NCI-H2227 (cell line): ENCODE measurements around the gene SYT17.
A peak's percentile ranks its signal among the peaks of the same experiment; 100 is the strongest.

ENCODE experiments used
- DNase-seq: peaks from one replicate; lab custom pipeline; 2025; ENCODE audit not compliant: unreplicated experiment; lab: John Stamatoyannopoulos, UW

The SYT17 gene

GRCh38 chr16:19167710-19168370 is at the start of gene SYT17:
Gene SYT17 (plus strand): TSS chr16:19168240. CDS start chr16:19168647, 407 bp downstream.
- peak; percentile 88 for DNase-seq

GRCh38 chr16:19118938-19119431 is 49.1 kb upstream of the SYT17 start:
- DNase-seq = no peak

- DNase-seq = no peak
These were observed 48.5 kb upstream of the SYT17 start for GRCh38 chr16:19119564-19119963.

GRCh38 chr16:19123535-19124178 is 44.4 kb upstream of the SYT17 start:
- no peak for DNase-seq

- no peak for DNase-seq
These were observed 41.7 kb upstream of the SYT17 start for GRCh38 chr16:19126300-19126699.

- DNase-seq = no peak
These were observed 40.8 kb upstream of the SYT17 start for GRCh38 chr16:19127205-19127604.

GRCh38 chr16:19127674-19128131 is 40.3 kb upstream of the SYT17 start:
- no peak for DNase-seq

- no peak for DNase-seq
These were observed 39.4 kb upstream of the SYT17 start for GRCh38 chr16:19128454-19129200.

- DNase-seq = no peak
These were observed 37.7 kb upstream of the SYT17 start for GRCh38 chr16:19130385-19130784.

GRCh38 chr16:19130852-19131824 is 36.9 kb upstream of the SYT17 start:
- peak; percentile 39 for DNase-seq

- DNase-seq = no peak
These were observed 36.2 kb upstream of the SYT17 start for GRCh38 chr16:19131825-19132218.

GRCh38 chr16:19132255-19132654 is 35.8 kb upstream of the SYT17 start:
- DNase-seq = no peak

GRCh38 chr16:19132898-19133297 is 35.1 kb upstream of the SYT17 start:
- no peak for DNase-seq

GRCh38 chr16:19133600-19133999 is 34.4 kb upstream of the SYT17 start:
- no peak for DNase-seq

- no peak for DNase-seq
These were observed 32.7 kb upstream of the SYT17 start for GRCh38 chr16:19135201-19135842.

GRCh38 chr16:19135896-19136438 is 32.1 kb upstream of the SYT17 start:
- DNase-seq = no peak

GRCh38 chr16:19136549-19137196 is 31.4 kb upstream of the SYT17 start:
- no peak for DNase-seq

- DNase-seq = peak; percentile 45
These were observed 30.6 kb upstream of the SYT17 start for GRCh38 chr16:19137201-19138128.
